PFSK-1 (cell line): ENCODE measurements around the gene LY6G6D.

Source experiments
- FOXP2 ChIP-seq: optimal IDR thresholded peaks from 2 replicates; pipeline ENCODE3; 2011; ENCODE audit warnings: borderline replicate concordance, control low read depth, inconsistent platforms; ENCODE audit not compliant: insufficient read depth; ENCODE audit errors: extremely low read length, extremely low read depth
- POLR2AphosphoS5 ChIP-seq: IDR thresholded peaks from 2 replicates; pipeline ENCODE4 v1.6.1; 2012; ENCODE audit warnings: low read depth, mild to moderate bottlenecking, control low read depth, low read length, moderate library complexity
- SIN3A ChIP-seq: IDR thresholded peaks from 2 replicates; pipeline ENCODE4 v1.6.1; 2012; ENCODE audit warnings: mild to moderate bottlenecking, low read length, moderate library complexity, borderline replicate concordance; ENCODE audit not compliant: insufficient read depth
- TAF1 ChIP-seq: IDR thresholded peaks from 2 replicates; pipeline ENCODE4 v1.6.1; 2012; ENCODE audit warnings: low read length, control low read depth, borderline replicate concordance; ENCODE audit not compliant: insufficient read depth
- TF ChIP-seq, protein P1 (sequence below), 2 experiments: IDR thresholded peaks; 2 replicates each; pipeline versions ENCODE4 v1.6.1 to v1.8.0; 2011 to 2012; ENCODE audit warnings: low read depth in 2 of 2, low read length in 2 of 2, control low read depth in 1 of 2, inconsistent platforms in 1 of 2, mild to moderate bottlenecking in 1 of 2, moderate library complexity in 1 of 2; ENCODE audit not compliant: insufficient read depth in 1 of 2

Gene LY6G6D

DNA sequence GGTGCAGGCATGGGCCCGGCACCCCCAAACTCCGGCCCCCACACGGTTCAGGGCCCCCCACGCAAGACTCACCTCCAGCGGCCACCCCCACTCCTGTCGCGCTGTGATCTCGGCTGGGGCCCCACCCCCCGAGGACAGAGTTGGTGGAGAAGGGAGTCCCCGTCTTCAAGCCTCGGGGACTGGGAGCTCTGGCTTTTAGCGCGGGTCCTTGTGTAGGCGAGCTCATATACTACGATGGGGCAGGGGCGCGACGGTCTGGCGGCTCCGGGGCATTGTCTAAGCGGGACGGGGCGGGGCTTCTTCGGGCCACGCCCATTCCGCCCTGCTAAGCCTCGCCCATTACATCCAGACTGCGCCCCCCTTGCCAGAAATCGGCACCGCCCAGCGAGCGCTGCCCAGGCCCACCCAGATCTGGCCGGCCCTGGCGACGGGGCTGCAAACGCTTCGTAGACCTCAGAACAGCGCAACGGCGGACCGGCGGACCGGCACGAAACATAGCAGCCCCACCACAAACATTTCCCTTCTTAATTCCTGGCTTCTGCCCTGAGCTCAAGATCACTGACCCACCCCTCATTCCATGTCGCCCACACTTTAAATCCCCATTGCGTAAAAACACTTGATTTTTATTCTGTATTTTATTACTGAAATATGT, 15.0 kb downstream of the LY6G6D start:
- TF ChIP-seq FOXP2 (peak; percentile 25), SIN3A (peak; percentile 94; the same call in 1 of the 2 replicates), POLR2AphosphoS5 (peak; percentile 92; the same call in 1 of the 2 replicates), TAF1 (peak; percentile 71; the same call in 1 of the 2 replicates)
- TF ChIP-seq, protein P1, sequence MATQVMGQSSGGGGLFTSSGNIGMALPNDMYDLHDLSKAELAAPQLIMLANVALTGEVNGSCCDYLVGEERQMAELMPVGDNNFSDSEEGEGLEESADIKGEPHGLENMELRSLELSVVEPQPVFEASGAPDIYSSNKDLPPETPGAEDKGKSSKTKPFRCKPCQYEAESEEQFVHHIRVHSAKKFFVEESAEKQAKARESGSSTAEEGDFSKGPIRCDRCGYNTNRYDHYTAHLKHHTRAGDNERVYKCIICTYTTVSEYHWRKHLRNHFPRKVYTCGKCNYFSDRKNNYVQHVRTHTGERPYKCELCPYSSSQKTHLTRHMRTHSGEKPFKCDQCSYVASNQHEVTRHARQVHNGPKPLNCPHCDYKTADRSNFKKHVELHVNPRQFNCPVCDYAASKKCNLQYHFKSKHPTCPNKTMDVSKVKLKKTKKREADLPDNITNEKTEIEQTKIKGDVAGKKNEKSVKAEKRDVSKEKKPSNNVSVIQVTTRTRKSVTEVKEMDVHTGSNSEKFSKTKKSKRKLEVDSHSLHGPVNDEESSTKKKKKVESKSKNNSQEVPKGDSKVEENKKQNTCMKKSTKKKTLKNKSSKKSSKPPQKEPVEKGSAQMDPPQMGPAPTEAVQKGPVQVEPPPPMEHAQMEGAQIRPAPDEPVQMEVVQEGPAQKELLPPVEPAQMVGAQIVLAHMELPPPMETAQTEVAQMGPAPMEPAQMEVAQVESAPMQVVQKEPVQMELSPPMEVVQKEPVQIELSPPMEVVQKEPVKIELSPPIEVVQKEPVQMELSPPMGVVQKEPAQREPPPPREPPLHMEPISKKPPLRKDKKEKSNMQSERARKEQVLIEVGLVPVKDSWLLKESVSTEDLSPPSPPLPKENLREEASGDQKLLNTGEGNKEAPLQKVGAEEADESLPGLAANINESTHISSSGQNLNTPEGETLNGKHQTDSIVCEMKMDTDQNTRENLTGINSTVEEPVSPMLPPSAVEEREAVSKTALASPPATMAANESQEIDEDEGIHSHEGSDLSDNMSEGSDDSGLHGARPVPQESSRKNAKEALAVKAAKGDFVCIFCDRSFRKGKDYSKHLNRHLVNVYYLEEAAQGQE (IDR thresholded peaks at IDR 0.05; ENCODE audit: insufficient read depth in 1 of 2, low read depth in 2 of 2, low read length in 2 of 2) = no peak

GRCh38 chr6:31730631-31731086, 15.5 kb downstream of the LY6G6D start:
- TF ChIP-seq, protein P1 (IDR thresholded peaks at IDR 0.05; ENCODE audit: insufficient read depth in 1 of 2, low read depth in 2 of 2, low read length in 2 of 2) = no peak
- no peak for TF ChIP-seq FOXP2

DNA sequence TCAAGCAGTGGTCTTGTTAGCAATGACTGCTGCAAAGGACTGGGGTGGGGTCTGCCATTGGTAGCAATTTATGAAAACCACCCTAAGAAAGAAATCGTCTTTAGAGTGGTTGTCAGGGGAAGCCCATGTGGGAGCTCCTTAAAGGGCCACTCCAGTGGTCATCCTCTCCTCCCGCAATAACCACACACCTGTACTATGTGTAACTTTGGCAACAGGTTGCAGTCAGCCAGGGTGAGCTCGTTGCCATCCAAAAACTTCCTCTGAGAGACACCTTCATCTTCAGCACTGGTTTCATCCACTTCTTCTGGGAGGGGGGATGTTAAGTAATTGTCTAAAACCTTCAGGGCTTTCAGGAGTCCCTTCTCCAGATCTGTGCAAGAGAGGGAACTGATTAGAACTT, 16.9 kb downstream of the LY6G6D start:
- TF ChIP-seq FOXP2 = no peak
- TF ChIP-seq TAF1 = no peak
- no peak for TF ChIP-seq POLR2AphosphoS5

DNA sequence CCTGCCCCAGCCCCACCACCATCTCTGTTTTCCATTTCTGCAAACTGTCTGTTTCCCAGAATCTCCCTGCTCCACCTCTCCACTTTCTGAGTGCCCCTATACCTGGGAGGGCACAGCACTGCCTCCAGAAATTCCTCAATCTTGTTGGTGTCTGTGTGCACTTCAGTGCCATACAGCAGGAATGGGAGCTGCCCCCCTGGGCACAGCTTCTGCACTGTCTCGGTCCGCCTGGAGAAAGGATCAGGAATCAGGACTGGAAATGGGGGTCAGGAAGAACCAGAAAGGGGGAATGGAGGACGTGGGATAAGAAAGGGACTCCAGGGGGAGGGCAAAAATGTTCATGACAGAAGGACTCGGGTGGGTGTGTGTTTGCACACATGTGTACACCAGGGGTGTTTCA, 18.6 kb downstream of the LY6G6D start:
- TF ChIP-seq FOXP2 = no peak
- TF ChIP-seq, protein P1 (IDR thresholded peaks at IDR 0.05; ENCODE audit: insufficient read depth in 1 of 2, low read depth in 2 of 2, low read length in 2 of 2) = no peak
- TF ChIP-seq TAF1 = no peak
- no peak for TF ChIP-seq POLR2AphosphoS5
- TF ChIP-seq SIN3A = no peak

- no peak for TF ChIP-seq FOXP2
- no peak; the same call in 1 of the 2 replicates for TF ChIP-seq SIN3A
- no peak for TF ChIP-seq POLR2AphosphoS5
- TF ChIP-seq, protein P1 (IDR thresholded peaks at IDR 0.05; ENCODE audit: insufficient read depth in 1 of 2, low read depth in 2 of 2, low read length in 2 of 2) = no peak
- TF ChIP-seq TAF1 = no peak
Measured at GRCh38 chr6:31734247-31734820, 19.2 kb downstream of the LY6G6D start.
